Erythroblast (primary cell): ENCODE data around the gene GABRR2.
"Not testable (repeated sequence)": the region's sequence is repeated elsewhere in the genome, so short reads cannot be mapped to it uniquely, and the experiment has no call there.

Experiments used
- DNase-seq, 2 experiments: peaks; one replicate each; lab custom pipeline; 2025; lab: John Stamatoyannopoulos, UW
- GATA1 ChIP-seq: IDR thresholded peaks from 2 replicates; pipeline ENCODE4 v1.6.1; 2011; ENCODE audit warnings: low read depth, mild to moderate bottlenecking, control low read depth, low read length, moderate library complexity
- POLR2A ChIP-seq: IDR thresholded peaks from 2 replicates; pipeline ENCODE4 v1.6.1; 2011; ENCODE audit warnings: mild to moderate bottlenecking, low read length

GABRR2 gene

GRCh38 chr6:89250239-89250638, 64.9 kb downstream of the GABRR2 start:
- TF ChIP-seq GATA1 = no peak
- no peak for TF ChIP-seq POLR2A
- DNase-seq = no peak

- no peak for DNase-seq
- no peak for TF ChIP-seq POLR2A
These were observed 70.7 kb downstream of the GABRR2 start for GRCh38 chr6:89244241-89244985.

- no peak for DNase-seq
- TF ChIP-seq GATA1 = no peak
- TF ChIP-seq POLR2A = no peak
These were observed 71.8 kb downstream of the GABRR2 start for GRCh38 chr6:89243331-89243629.

- peak; percentile 27 to 33 for DNase-seq
- TF ChIP-seq GATA1 (no peak), POLR2A (no peak)
These were observed 72.3 kb downstream of the GABRR2 start for GRCh38 chr6:89242574-89243330.

DNA sequence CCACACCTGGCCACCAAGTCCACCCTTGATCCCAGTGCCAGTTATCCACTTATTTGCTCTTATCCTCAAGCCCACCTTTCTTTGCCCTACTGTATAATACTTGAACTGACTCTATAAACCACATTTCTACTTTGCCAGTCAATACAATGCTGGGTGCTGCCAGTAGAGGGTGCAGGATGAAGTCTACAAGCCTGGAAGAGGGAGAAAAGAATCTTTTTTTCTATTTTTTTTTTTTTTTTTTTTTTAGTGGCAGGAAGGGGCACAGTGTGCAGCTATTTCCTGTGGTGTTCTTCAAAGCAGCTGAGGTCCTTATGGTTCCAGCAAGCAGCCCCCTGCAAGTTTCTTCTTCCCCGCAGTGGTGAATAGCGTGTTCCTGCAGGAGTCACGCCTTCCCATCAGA, 75.8 kb downstream of the GABRR2 start:
- TF ChIP-seq GATA1 = no peak
- no peak for TF ChIP-seq POLR2A
- peak; percentile 3 to 7 for DNase-seq

DNA sequence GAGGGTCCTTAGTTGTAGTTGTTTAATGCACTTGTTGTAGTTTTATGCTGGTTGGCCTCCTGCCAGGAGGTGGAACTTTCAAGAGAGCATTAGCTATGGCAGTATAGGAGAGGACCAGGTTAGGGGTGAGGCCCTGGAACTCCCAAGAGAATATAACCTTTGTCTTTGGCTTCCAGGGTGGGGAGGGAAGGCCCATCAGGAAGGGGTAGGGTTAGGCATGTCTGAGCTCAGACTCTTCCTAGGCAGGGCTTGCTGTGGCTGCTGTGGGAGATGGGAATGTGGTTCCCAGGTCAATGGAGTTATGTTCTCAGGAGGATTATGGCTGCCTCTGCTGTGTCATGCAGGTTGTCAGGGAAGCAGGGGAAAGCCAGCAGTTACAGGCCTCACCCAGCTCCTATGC, 77.9 kb downstream of the GABRR2 start:
- TF ChIP-seq GATA1 (no peak), POLR2A (no peak)
- DNase-seq = no peak

DNA sequence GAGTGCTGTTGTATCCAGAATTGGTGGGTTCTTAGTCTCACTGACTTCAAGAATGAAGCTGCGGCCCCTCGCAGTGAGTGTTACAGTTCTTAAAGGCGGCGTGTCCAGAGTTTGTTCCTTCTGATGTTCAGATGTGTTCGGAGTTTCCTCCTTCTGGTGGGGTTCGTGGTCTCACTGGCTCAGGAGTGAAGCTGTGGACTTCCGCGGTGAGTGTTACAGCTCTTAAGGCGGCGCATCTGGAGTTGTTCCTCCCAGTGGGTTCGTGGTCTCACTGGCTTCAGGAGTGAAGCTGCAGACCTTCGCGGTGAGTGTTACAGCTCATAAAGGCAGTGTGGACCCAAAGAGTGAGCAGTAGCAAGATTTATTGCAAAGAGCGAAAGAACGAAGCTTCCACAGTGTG, 81.5 kb downstream of the GABRR2 start:
- not testable (repeated sequence) for DNase-seq

DNA sequence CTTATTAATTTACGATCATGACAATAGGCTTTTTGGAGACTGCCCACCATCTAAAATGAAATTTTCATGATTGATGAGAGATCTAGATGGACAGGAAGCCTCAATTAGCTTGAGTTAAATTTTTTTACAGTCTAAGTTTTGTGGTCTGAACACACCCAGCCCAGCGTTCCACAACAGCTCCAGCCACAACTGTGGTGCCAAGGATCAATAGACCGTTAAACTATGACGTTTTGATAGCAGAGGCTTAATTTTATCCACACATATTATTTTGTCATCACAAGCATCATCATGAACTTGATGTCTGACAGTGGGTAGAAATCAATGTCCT, 92.4 kb downstream of the GABRR2 start:
- DNase-seq = no peak
- TF ChIP-seq POLR2A = no peak
- TF ChIP-seq GATA1 = no peak

DNA sequence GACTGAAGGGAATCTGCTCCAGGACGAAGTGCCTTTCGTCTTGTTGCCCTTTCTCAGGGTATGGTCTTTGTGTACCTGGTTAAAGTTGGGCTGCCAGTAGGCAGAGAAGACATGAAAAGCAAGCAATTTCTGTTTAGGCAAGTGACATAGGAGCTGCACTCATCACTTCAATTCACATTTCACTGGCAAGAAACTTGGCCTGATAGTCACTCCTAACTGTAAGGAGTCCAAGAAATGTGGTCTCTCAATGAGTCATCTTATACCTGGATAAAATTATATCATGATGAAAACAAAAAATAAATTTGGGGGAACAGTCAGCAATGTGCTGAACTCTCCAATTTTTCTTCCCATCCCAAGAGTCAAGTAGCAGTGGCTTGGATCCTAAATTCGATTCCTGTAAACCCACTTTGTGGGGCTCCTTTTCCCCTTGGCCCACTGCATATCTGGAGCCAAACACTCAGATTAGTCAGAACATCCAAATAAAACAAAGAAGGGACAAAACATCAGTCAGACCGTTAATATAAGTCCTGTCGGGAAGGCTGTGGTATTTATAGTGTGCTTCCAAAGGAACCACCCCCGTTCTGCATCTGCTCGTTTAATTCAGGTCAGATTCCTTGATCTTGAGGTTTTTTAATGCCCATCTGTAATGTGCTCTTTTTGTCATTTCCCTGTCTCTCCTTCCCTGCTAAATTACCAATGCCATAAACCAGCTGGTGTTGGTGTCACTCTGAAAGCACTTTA, 93.0 kb downstream of the GABRR2 start:
- no peak for DNase-seq
- TF ChIP-seq POLR2A = no peak

DNA sequence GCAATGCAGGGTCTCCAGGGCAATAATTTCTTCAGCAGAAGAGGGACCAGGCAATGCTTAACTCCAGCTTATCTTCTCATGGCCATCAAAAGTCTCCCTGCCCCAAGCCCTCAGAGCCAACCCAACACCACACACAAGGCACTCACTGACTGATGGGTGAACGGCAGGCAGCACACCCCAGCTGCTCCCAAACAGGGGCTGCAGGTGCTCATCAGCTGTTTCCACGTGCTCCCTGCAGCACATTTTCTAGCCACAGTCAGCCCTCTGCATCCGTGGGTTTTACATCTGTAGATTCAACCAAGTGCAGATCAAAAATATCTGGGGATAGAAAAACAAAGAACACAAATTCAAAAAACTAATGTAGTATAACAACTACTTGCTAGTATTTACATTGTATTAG, 94.0 kb downstream of the GABRR2 start:
- DNase-seq = no peak
- TF ChIP-seq POLR2A = no peak
- TF ChIP-seq GATA1 = no peak

GRCh38 chr6:89217299-89217910, 97.7 kb downstream of the GABRR2 start, which contains the start of gene GABRR1:
TSS of gene GABRR1 (minus strand) at chr6:89217358. CDS start at chr6:89217322, 36 bp downstream.
- TF ChIP-seq POLR2A (no peak), GATA1 (no peak)
- no peak for DNase-seq

GRCh38 chr6:89216411-89216810, 98.7 kb downstream of the GABRR2 start:
- DNase-seq = no peak
- TF ChIP-seq GATA1 (no peak), POLR2A (no peak)

- DNase-seq = no peak
- no peak for TF ChIP-seq POLR2A
- no peak for TF ChIP-seq GATA1
These were observed 99.7 kb downstream of the GABRR2 start for GRCh38 chr6:89215391-89215790.

DNA sequence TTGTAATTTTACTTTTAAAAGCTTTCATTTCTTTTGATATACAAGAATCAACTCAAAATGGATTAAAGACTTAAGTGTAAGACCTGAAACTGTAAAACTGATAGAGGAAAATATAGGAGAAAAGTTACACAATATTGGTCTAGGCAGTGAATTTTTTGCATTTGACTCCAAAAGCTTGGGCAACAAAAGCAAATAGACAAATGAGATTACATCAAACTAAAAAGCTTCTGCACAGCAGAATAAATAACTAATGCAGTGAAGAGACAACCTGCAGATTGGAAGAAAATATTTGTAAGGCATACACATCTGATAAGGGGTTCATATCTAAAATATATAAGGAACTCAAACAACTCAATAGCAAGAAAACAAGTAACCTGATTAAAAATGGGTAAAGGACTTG, 100.9 kb downstream of the GABRR2 start:
- DNase-seq = no peak
- no peak for TF ChIP-seq POLR2A
- no peak for TF ChIP-seq GATA1
